Measurements from ENCODE around the gene ADIPOR1. TPM values are rescaled to one million over a fixed set of nuclear protein-coding genes. Genes with fewer than 3 reads are reported as not detected.

The ADIPOR1 gene
- total and polyA plus RNA-seq, 2 of the 4 experiments (the other 2 are of a cell fraction): 82.7 to 92.5 TPM

DNA sequence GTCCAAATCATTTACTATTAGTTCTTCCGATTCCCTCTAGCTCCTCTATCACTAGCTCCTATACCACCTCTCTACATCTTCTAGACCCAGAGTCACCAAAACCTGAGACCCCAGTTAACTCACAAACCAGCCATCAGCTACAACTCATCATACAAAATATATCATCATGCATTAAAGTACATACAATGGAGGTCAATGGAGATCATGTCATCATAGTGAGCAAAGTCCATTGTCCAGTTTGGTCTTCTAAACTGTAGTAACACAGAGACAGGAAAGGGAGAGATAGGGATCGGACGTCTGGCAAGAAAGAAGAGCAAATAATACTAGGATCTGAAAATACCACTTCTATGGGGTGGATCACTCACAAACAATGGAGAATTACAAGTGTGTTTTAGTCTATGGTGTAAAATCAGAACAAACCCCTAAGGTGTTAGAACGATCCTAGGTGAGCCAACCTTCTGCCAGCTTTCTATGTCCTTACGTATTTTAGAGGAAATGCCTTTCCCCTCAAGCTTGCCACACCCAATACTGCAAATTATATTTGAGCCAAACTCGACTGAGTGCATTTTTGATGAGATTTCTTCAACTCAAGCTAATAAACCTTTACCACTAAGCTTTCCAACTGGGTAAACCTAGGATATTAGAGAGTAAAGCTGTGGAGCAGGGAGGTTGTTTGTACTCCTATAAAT, 3.9 kb downstream of the ADIPOR1 start:
- CTCF ChIA-PET: no interaction called here
- Histone ChIP-seq H2BK5ac (ENCODE audit: low read depth, low read length, poor library complexity, severe bottlenecking) (no peak overlapping the region), H3K56ac (ENCODE audit: extremely low read depth, insufficient read depth, low read length) (no peak overlapping the region), H2BK20ac (ENCODE audit: low read depth, low read length) (no peak overlapping the region), H2AK5ac (ENCODE audit: low read depth, low read length) (no peak overlapping the region), H2AK9ac (replicated peaks; ENCODE audit: low read depth, low read length, poor library complexity) (no peak overlapping the region), H3K14ac (replicated peaks; ENCODE audit: low read depth, low read length) (no peak overlapping the region), H2BK15ac (ENCODE audit: low read depth, low read length) (no peak overlapping the region), H3K4me3 (ENCODE audit: insufficient read depth, low read depth, low read length) (no peak overlapping the region), H3K23ac (ENCODE audit: low read depth, low read length) (no peak overlapping the region), H3K27me3 (ENCODE audit: control insufficient read depth, insufficient read depth, low read length) (no peaks in the 10 kb centered on the region), H3K36me3 (ENCODE audit: control insufficient read depth, insufficient read depth, low read length) (peaks cover 14% of the 10 kb centered on the region), H3K9me1 (ENCODE audit: insufficient read depth, low read length) (peaks cover 13% of the 10 kb centered on the region), H3K27ac (ENCODE audit: insufficient read depth, low read length) (no peak overlapping the region), H3K18ac (ENCODE audit: low read depth, low read length) (no peak overlapping the region), H4K8ac (ENCODE audit: low read depth in 2 of 2, low read length in 2 of 2) (no peak overlapping the region), H3K9me3 (ENCODE audit: control insufficient read depth, insufficient read depth, low read length) (no peaks in the 10 kb centered on the region), H4K5ac (ENCODE audit: low read depth, low read length) (no peak overlapping the region), H2AFZ (replicated peaks; ENCODE audit: low read length, poor library complexity) (no peak overlapping the region), H3K9ac (ENCODE audit: low read depth, low read length) (no peak overlapping the region), H3K4ac (ENCODE audit: low read depth, low read length) (no peak overlapping the region), H3K4me2 (ENCODE audit: low read depth, low read length) (no peak overlapping the region), H3K79me1 (ENCODE audit: low read depth in 1 of 2, low read length in 2 of 2) (peaks cover 13 to 78% of the 10 kb centered on the region in 2 experiments), H2BK120ac (ENCODE audit: low read depth, low read length) (no peak overlapping the region), H4K91ac (ENCODE audit: insufficient read depth, low read depth, low read length) (no peak overlapping the region), H4K20me1 (ENCODE audit: insufficient read depth, low read length) (peaks cover 40% of the 10 kb centered on the region; the same call in 1 of the 2 replicates), H3K4me1 (ENCODE audit: control insufficient read depth, insufficient read depth, low read length) (peaks cover 5% of the 10 kb centered on the region)
- ATAC-seq (ENCODE audit: low read depth): no peak
- no CpG with 5 or more reads among the region's 6 CpGs for WGBS, 2 experiments (ENCODE audit: extremely low coverage in 2 of 2, insufficient read length in 1 of 2)
- in situ Hi-C loops (cut with MboI; ENCODE audit: low sequenced_read_pairs) (no loop called here), dilution Hi-C loops (cut with HindIII; ENCODE audit: low sequenced_read_pairs, unreplicated experiment) (no loop called here), intact Hi-C loops (cut with micrococcal nuclease) (no loop called here)
- POLR2A ChIA-PET (ENCODE audit: unreplicated experiment): interaction anchor here (0.7 kb wide), 1 partner anchor 10 kb away, joined by 4 read pairs; no protein-coding TSS in a partner anchor
- TF ChIP-seq MXI1 (IDR thresholded peaks at IDR 0.05; ENCODE audit: borderline replicate concordance, low read depth, low read length) (no peak), FOS (IDR thresholded peaks at IDR 0.05; ENCODE audit: low read depth, low read length) (no peak), RAD21 (IDR thresholded peaks at IDR 0.05; ENCODE audit: low read length) (no peak), CHD1 (IDR thresholded peaks at IDR 0.05; ENCODE audit: low read depth, low read length) (no peak), MAFK (IDR thresholded peaks at IDR 0.05; ENCODE audit: low read depth, low read length) (no peak), BHLHE40 (IDR thresholded peaks at IDR 0.05; ENCODE audit: low read depth, low read length) (no peak), MAZ (IDR thresholded peaks at IDR 0.05; ENCODE audit: borderline replicate concordance, low read depth, low read length) (no peak), CEBPB (IDR thresholded peaks at IDR 0.05; ENCODE audit: low read depth, low read length) (no peak), NFE2L2 (IDR thresholded peaks at IDR 0.05; ENCODE audit: low read depth, low read length) (no peak), RCOR1 (IDR thresholded peaks at IDR 0.05; ENCODE audit: insufficient replicate concordance, low read length) (no peak)
- TF ChIP-seq, protein P1, sequence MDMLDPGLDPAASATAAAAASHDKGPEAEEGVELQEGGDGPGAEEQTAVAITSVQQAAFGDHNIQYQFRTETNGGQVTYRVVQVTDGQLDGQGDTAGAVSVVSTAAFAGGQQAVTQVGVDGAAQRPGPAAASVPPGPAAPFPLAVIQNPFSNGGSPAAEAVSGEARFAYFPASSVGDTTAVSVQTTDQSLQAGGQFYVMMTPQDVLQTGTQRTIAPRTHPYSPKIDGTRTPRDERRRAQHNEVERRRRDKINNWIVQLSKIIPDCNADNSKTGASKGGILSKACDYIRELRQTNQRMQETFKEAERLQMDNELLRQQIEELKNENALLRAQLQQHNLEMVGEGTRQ (IDR thresholded peaks at IDR 0.05; ENCODE audit: low read depth, low read length): no peak
- TF ChIP-seq, protein P2, sequence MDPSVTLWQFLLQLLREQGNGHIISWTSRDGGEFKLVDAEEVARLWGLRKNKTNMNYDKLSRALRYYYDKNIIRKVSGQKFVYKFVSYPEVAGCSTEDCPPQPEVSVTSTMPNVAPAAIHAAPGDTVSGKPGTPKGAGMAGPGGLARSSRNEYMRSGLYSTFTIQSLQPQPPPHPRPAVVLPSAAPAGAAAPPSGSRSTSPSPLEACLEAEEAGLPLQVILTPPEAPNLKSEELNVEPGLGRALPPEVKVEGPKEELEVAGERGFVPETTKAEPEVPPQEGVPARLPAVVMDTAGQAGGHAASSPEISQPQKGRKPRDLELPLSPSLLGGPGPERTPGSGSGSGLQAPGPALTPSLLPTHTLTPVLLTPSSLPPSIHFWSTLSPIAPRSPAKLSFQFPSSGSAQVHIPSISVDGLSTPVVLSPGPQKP (IDR thresholded peaks at IDR 0.05; ENCODE audit: borderline replicate concordance, low read depth, low read length): no peak
- TF ChIP-seq, protein P3, sequence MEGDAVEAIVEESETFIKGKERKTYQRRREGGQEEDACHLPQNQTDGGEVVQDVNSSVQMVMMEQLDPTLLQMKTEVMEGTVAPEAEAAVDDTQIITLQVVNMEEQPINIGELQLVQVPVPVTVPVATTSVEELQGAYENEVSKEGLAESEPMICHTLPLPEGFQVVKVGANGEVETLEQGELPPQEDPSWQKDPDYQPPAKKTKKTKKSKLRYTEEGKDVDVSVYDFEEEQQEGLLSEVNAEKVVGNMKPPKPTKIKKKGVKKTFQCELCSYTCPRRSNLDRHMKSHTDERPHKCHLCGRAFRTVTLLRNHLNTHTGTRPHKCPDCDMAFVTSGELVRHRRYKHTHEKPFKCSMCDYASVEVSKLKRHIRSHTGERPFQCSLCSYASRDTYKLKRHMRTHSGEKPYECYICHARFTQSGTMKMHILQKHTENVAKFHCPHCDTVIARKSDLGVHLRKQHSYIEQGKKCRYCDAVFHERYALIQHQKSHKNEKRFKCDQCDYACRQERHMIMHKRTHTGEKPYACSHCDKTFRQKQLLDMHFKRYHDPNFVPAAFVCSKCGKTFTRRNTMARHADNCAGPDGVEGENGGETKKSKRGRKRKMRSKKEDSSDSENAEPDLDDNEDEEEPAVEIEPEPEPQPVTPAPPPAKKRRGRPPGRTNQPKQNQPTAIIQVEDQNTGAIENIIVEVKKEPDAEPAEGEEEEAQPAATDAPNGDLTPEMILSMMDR (conservative IDR thresholded peaks at IDR 0.05; ENCODE audit: low read depth, low read length): no peak
- no peak for DNase-seq
- BruUV-seq (replicated peaks): no TSS peak

Measured in IMR-90 (cell line).